Caco-2 (cell line): ENCODE data around the gene TRAK2. TPM values are rescaled to one million over a fixed set of nuclear protein-coding genes. Genes with fewer than 3 reads are reported as not detected.

Source experiments
- BruUV-seq: library from RNA; stranded (reverse); fragments of 400-500 nt; replicated peaks from 2 replicates; lab custom pipeline; 2021; lab: Mats Ljungman, UMichigan
- CTCF ChIA-PET: fragments of 300-600 bp; sonication (Branson Sonifier 250); formaldehyde crosslinking; loops from one replicate; lab custom pipeline; 2022; ENCODE audit warnings: antibody characterized with exemption; lab: Charles Lee
- POLR2A ChIA-PET: fragments of 300-600 bp; sonication (Branson Sonifier 250); formaldehyde crosslinking; loops from one replicate; lab custom pipeline; 2022; ENCODE audit warnings: antibody characterized with exemption; lab: Charles Lee
- DNase-seq, 2 experiments: peaks; one replicate each; pipeline versions ENCODE4 v3.0.0 to v3.0.0-alpha.2; 2020 to 2022
- H3K27me3 ChIP-seq: replicated peaks from 2 replicates; pipeline ENCODE4 v1.6.0; 2011; ENCODE audit warnings: low read length; ENCODE audit not compliant: control insufficient read depth, insufficient read depth
- H3K36me3 ChIP-seq: 2 replicates; pipeline ENCODE4 v1.5.1; 2011; ENCODE audit warnings: low read length; ENCODE audit not compliant: control insufficient read depth, insufficient read depth
- H3K4me1 ChIP-seq: fragments of 250-450 bp; sonication (Bioruptor Pico); 2 replicates; pipeline ENCODE4 v1.5.1; 2020; ENCODE audit warnings: mild to moderate bottlenecking
- H3K4me3 ChIP-seq: 2 replicates; pipeline ENCODE4 v1.5.1; 2011; ENCODE audit warnings: low read depth, mild to moderate bottlenecking, control low read depth, low read length
- H3K9me3 ChIP-seq: fragments of 250-450 bp; sonication (Bioruptor Pico); 2 replicates; pipeline ENCODE4 v1.5.1; 2020; ENCODE audit warnings: mild to moderate bottlenecking, moderate library complexity
- H3K27ac Mint-ChIP-seq: one replicate; pipeline ENCODE4 v1.8.0; 2022; ENCODE audit warnings: mixed read lengths; ENCODE audit not compliant: unreplicated experiment
- H3K27me3 Mint-ChIP-seq: one replicate; pipeline ENCODE4 v1.8.0; 2022; ENCODE audit warnings: mixed read lengths; ENCODE audit not compliant: insufficient read depth, unreplicated experiment
- H3K36me3 Mint-ChIP-seq: one replicate; pipeline ENCODE4 v1.8.0; 2022; ENCODE audit warnings: mild to moderate bottlenecking, mixed read lengths; ENCODE audit not compliant: insufficient read depth, unreplicated experiment
- H3K4me1 Mint-ChIP-seq: one replicate; pipeline ENCODE4 v1.8.0; 2022; ENCODE audit warnings: low read depth, mixed read lengths; ENCODE audit not compliant: unreplicated experiment
- H3K4me3 Mint-ChIP-seq: one replicate; pipeline ENCODE4 v1.8.0; 2022; ENCODE audit warnings: mild to moderate bottlenecking, moderate library complexity, mixed read lengths; ENCODE audit not compliant: unreplicated experiment
- H3K9me3 Mint-ChIP-seq: one replicate; pipeline ENCODE4 v1.8.0; 2022; ENCODE audit warnings: mixed read lengths; ENCODE audit not compliant: unreplicated experiment
- CTCF ChIP-seq, 2 experiments: fragments of 200-600 bp in 1 of 2; IDR thresholded peaks; 1 replicate in 1 of 2; 2 replicates in 1 of 2; pipeline versions ENCODE4 v1.5.1 to v1.8.0; 2011 to 2022; ENCODE audit warnings: antibody characterized with exemption in 1 of 2, control low read depth in 1 of 2, inconsistent platforms in 1 of 2, low read depth in 1 of 2, low read length in 1 of 2, mild to moderate bottlenecking in 1 of 2, moderate library complexity in 1 of 2; ENCODE audit not compliant: insufficient read depth in 1 of 2, severe bottlenecking in 1 of 2, unreplicated experiment in 1 of 2
- intact Hi-C: fragments of 100-400 bp; cut with micrococcal nuclease; formaldehyde crosslinking; loops from one replicate; pipeline ENCODE4 v1.10.0; 2022; ENCODE audit not compliant: unreplicated experiment
- total RNA-seq: library from RNA; stranded (reverse); gene quantifications from 2 replicates; pipeline ENCODE4 v1.2.3, GENCODE V29; 2022

TRAK2 gene
- total RNA-seq, 1 experiment from 2014 or later: 23.2 TPM

GRCh38 chr2:201460532-201460931 lies 9.3 kb upstream of the TRAK2 start:
- ChIA-PET POLR2A (no interaction called here), CTCF (no interaction called here)
- Mint-ChIP-seq H3K4me3 (no peak overlapping the region), H3K4me1 (no peaks in the 10 kb centered on the region), H3K27me3 (no peaks in the 10 kb centered on the region), H3K36me3 (peaks cover 6% of the 10 kb centered on the region), H3K9me3 (peaks cover 17% of the 10 kb centered on the region), H3K27ac (no peak overlapping the region)
- no TSS peak for BruUV-seq
- Histone ChIP-seq H3K4me1 (no peaks in the 10 kb centered on the region), H3K27me3 (no peaks in the 10 kb centered on the region), H3K9me3 (0 out of 2 replicates have a peak, but pooled peaks cover 3% of the 10 kb centered on the region), H3K4me3 (no peak overlapping the region), H3K36me3 (no peaks in the 10 kb centered on the region)
- no peak for DNase-seq
- intact Hi-C loops: no loop called here
- TF ChIP-seq CTCF (IDR thresholded peaks at IDR 0.05; ENCODE audit: insufficient read depth in 1 of 2, low read depth in 1 of 2, low read length in 1 of 2, severe bottlenecking in 1 of 2, unreplicated experiment in 1 of 2): no peak

GRCh38 chr2:201458381-201458780 lies 7.1 kb upstream of the TRAK2 start:
- Histone ChIP-seq H3K27me3 (no peaks in the 10 kb centered on the region), H3K36me3 (no peaks in the 10 kb centered on the region), H3K9me3 (0 out of 2 replicates have a peak, but pooled peaks cover 3% of the 10 kb centered on the region), H3K4me1 (no peaks in the 10 kb centered on the region), H3K4me3 (no peak overlapping the region)
- peaks cover 6% of the 10 kb centered on the region for H3K36me3 Mint-ChIP-seq
- no peak for TF ChIP-seq CTCF (IDR thresholded peaks at IDR 0.05; ENCODE audit: insufficient read depth in 1 of 2, low read depth in 1 of 2, low read length in 1 of 2, severe bottlenecking in 1 of 2, unreplicated experiment in 1 of 2)
- H3K4me3 Mint-ChIP-seq: no peak overlapping the region
- H3K9me3 Mint-ChIP-seq: peaks cover 17% of the 10 kb centered on the region
- intact Hi-C loops: no loop called here
- ChIA-PET CTCF (no interaction called here), POLR2A (no interaction called here)
- no peak for DNase-seq
- no peak overlapping the region for H3K27ac Mint-ChIP-seq
- H3K27me3 Mint-ChIP-seq: no peaks in the 10 kb centered on the region
- H3K4me1 Mint-ChIP-seq: no peaks in the 10 kb centered on the region
- no TSS peak for BruUV-seq

GRCh38 chr2:201452922-201453643 lies 1.8 kb upstream of the TRAK2 start:
- no peaks in the 10 kb centered on the region for H3K9me3 ChIP-seq
- BruUV-seq: no TSS peak
- H3K4me1 ChIP-seq: peaks cover 15% of the 10 kb centered on the region
- no peaks in the 10 kb centered on the region for H3K27me3 Mint-ChIP-seq
- no peak overlapping the region for H3K27ac Mint-ChIP-seq
- H3K36me3 Mint-ChIP-seq: peaks cover 10% of the 10 kb centered on the region
- intact Hi-C loops: loop anchor here (5.0 kb wide), 2 partner anchors 216 to 336 kb away; partner anchors contain the start of gene CFLAR
- H3K4me3 Mint-ChIP-seq: peak overlapping the region; percentile 94
- no peaks in the 10 kb centered on the region for H3K9me3 Mint-ChIP-seq
- ChIA-PET CTCF (interaction anchor here (1.4 kb wide), 1 partner anchor 190 kb away, joined by 3 read pairs; the partner anchor contains the start of gene TMEM237), POLR2A (interaction anchor here (0.5 to 0.6 kb wide), 2 partner anchors 321 to 630 kb away, joined by 3 to 8 read pairs; no protein-coding TSS in a partner anchor)
- no peak for TF ChIP-seq CTCF (IDR thresholded peaks at IDR 0.05; ENCODE audit: insufficient read depth in 1 of 2, low read depth in 1 of 2, low read length in 1 of 2, severe bottlenecking in 1 of 2, unreplicated experiment in 1 of 2)
- DNase-seq: no peak
- H3K36me3 ChIP-seq: no peaks in the 10 kb centered on the region; the same call in 1 of the 2 replicates
- H3K4me3 ChIP-seq: peak overlapping the region; percentile 86; the same call in 1 of the 2 replicates
- H3K27me3 ChIP-seq: no peaks in the 10 kb centered on the region
- H3K4me1 Mint-ChIP-seq: peaks cover 1% of the 10 kb centered on the region
